ENCODE data around the gene PEF1.

The PEF1 gene

GRCh38 chr1:31667065-31667785 lies 22.5 kb upstream of the PEF1 start:
- no peak overlapping the region for H3K4me2 ChIP-seq (ENCODE audit: low read depth, low read length)
- peaks cover 61% of the 10 kb centered on the region for H3K27me3 ChIP-seq (replicated peaks; ENCODE audit: insufficient read depth, low read length)
- H3K36me3 ChIP-seq (replicated peaks; ENCODE audit: insufficient read depth, low read length) = no peaks in the 10 kb centered on the region
- H3K4me3 ChIP-seq (ENCODE audit: low read length) = no peak overlapping the region
- H3K9me3 ChIP-seq (replicated peaks; ENCODE audit: insufficient read depth, low read length) = no peaks in the 10 kb centered on the region
- H3K4me1 ChIP-seq (ENCODE audit: low read length) = 0 out of 2 replicates have a peak, but pooled peaks cover 3% of the 10 kb centered on the region
- H3K27ac ChIP-seq (ENCODE audit: low read length) = no peak overlapping the region
- no peak overlapping the region for H2AFZ ChIP-seq (ENCODE audit: low read length)
- no peak overlapping the region for H3K9ac ChIP-seq (ENCODE audit: low read length)
- TF ChIP-seq EZH2 (optimal IDR thresholded peaks at IDR 0.05; ENCODE audit: low read depth, low read length) = no peak
- TF ChIP-seq EZH2phosphoT487 (IDR thresholded peaks at IDR 0.05; ENCODE audit: low read length) = no peak
- no peak for TF ChIP-seq CTCF (IDR thresholded peaks at IDR 0.05; ENCODE audit: low read length)
- DNase-seq = no peak
- H4K20me1 ChIP-seq (ENCODE audit: insufficient read depth, low read length) = no peaks in the 10 kb centered on the region
- no peaks in the 10 kb centered on the region for H3K9me2 ChIP-seq (replicated peaks; ENCODE audit: insufficient read depth, low read length)
- no peaks in the 10 kb centered on the region for H3K79me2 ChIP-seq (ENCODE audit: low read length)
- no peaks in the 10 kb centered on the region for H3F3A ChIP-seq (ENCODE audit: insufficient read depth, low read length)

GRCh38 chr1:31666263-31666963 lies 21.7 kb upstream of the PEF1 start:
- no peak overlapping the region for H2AFZ ChIP-seq (ENCODE audit: low read length)
- H3K9me2 ChIP-seq (replicated peaks; ENCODE audit: insufficient read depth, low read length) = no peaks in the 10 kb centered on the region
- H3K27ac ChIP-seq (ENCODE audit: low read length) = no peak overlapping the region
- no peak overlapping the region for H3K9ac ChIP-seq (ENCODE audit: low read length)
- no peaks in the 10 kb centered on the region for H3F3A ChIP-seq (ENCODE audit: insufficient read depth, low read length)
- H3K4me2 ChIP-seq (ENCODE audit: low read depth, low read length) = no peak overlapping the region
- no peaks in the 10 kb centered on the region for H3K9me3 ChIP-seq (replicated peaks; ENCODE audit: insufficient read depth, low read length)
- 0 out of 2 replicates have a peak, but pooled peaks cover 3% of the 10 kb centered on the region for H3K4me1 ChIP-seq (ENCODE audit: low read length)
- no peaks in the 10 kb centered on the region for H4K20me1 ChIP-seq (ENCODE audit: insufficient read depth, low read length)
- no peak overlapping the region for H3K4me3 ChIP-seq (ENCODE audit: low read length)
- DNase-seq = no peak
- TF ChIP-seq EZH2 (optimal IDR thresholded peaks at IDR 0.05; ENCODE audit: low read depth, low read length) (no peak), CTCF (IDR thresholded peaks at IDR 0.05; ENCODE audit: low read length) (no peak), EZH2phosphoT487 (IDR thresholded peaks at IDR 0.05; ENCODE audit: low read length) (no peak)
- H3K79me2 ChIP-seq (ENCODE audit: low read length) = no peaks in the 10 kb centered on the region
- peaks cover 59% of the 10 kb centered on the region for H3K27me3 ChIP-seq (replicated peaks; ENCODE audit: insufficient read depth, low read length)
- H3K36me3 ChIP-seq (replicated peaks; ENCODE audit: insufficient read depth, low read length) = no peaks in the 10 kb centered on the region

GRCh38 chr1:31665234-31665878 lies 20.7 kb upstream of the PEF1 start:
- H3K4me2 ChIP-seq (ENCODE audit: low read depth, low read length) = no peak overlapping the region
- no peaks in the 10 kb centered on the region for H3K79me2 ChIP-seq (ENCODE audit: low read length)
- H3K9me2 ChIP-seq (replicated peaks; ENCODE audit: insufficient read depth, low read length) = no peaks in the 10 kb centered on the region
- no peak overlapping the region for H3K4me3 ChIP-seq (ENCODE audit: low read length)
- H3K9me3 ChIP-seq (replicated peaks; ENCODE audit: insufficient read depth, low read length) = no peaks in the 10 kb centered on the region
- H3K36me3 ChIP-seq (replicated peaks; ENCODE audit: insufficient read depth, low read length) = no peaks in the 10 kb centered on the region
- no peak overlapping the region for H3K9ac ChIP-seq (ENCODE audit: low read length)
- no peak overlapping the region for H3K27ac ChIP-seq (ENCODE audit: low read length)
- H3K27me3 ChIP-seq (replicated peaks; ENCODE audit: insufficient read depth, low read length) = peaks cover 59% of the 10 kb centered on the region
- H4K20me1 ChIP-seq (ENCODE audit: insufficient read depth, low read length) = no peaks in the 10 kb centered on the region
- H3K4me1 ChIP-seq (ENCODE audit: low read length) = 0 out of 2 replicates have a peak, but pooled peaks cover 3% of the 10 kb centered on the region
- no peaks in the 10 kb centered on the region for H3F3A ChIP-seq (ENCODE audit: insufficient read depth, low read length)
- no peak overlapping the region for H2AFZ ChIP-seq (ENCODE audit: low read length)
- no peak for DNase-seq
- TF ChIP-seq CTCF (IDR thresholded peaks at IDR 0.05; ENCODE audit: low read length) = no peak
- no peak for TF ChIP-seq EZH2phosphoT487 (IDR thresholded peaks at IDR 0.05; ENCODE audit: low read length)
- TF ChIP-seq EZH2 (optimal IDR thresholded peaks at IDR 0.05; ENCODE audit: low read depth, low read length) = no peak
